HG03354 (cell line): Measurements from ENCODE around the gene JAGN1.
"Not testable (repeated sequence)": the region's sequence is repeated elsewhere in the genome, so short reads cannot be mapped to it uniquely, and the experiment has no call there.

Experiments
- ATAC-seq: cut with Tn5 transposase; IDR thresholded peaks from one replicate; pipeline ENCODE4 v1.9.1; 2021; ENCODE audit warnings: mild to moderate bottlenecking; ENCODE audit not compliant: unreplicated experiment, poor library complexity, severe bottlenecking

The JAGN1 gene

GRCh38 chr3:9865125-9865637 is 25.2 kb upstream of the JAGN1 start:
- ATAC-seq, result not testable (repeated sequence)

- ATAC-seq, result no peak
Observed at GRCh38 chr3:9866639-9867038, 23.8 kb upstream of the JAGN1 start.

GRCh38 chr3:9867106-9867505 is 23.3 kb upstream of the JAGN1 start:
- no peak for ATAC-seq

- ATAC-seq, result no peak
Observed at GRCh38 chr3:9869955-9870354, 20.5 kb upstream of the JAGN1 start.

GRCh38 chr3:9870978-9871377 is 19.4 kb upstream of the JAGN1 start:
- no peak for ATAC-seq

GRCh38 chr3:9872067-9872466 is 18.3 kb upstream of the JAGN1 start:
- ATAC-seq, result not testable (repeated sequence)

- no peak for ATAC-seq
Observed at GRCh38 chr3:9875448-9875847, 15.0 kb upstream of the JAGN1 start.

GRCh38 chr3:9876255-9876654 is 14.2 kb upstream of the JAGN1 start:
- not testable (repeated sequence) for ATAC-seq

GRCh38 chr3:9876991-9877390 is 13.4 kb upstream of the JAGN1 start:
- no peak for ATAC-seq

GRCh38 chr3:9878700-9879099 is 11.7 kb upstream of the JAGN1 start:
- ATAC-seq, result no peak

- ATAC-seq, result no peak
Observed at GRCh38 chr3:9879830-9880549, 10.4 kb upstream of the JAGN1 start, which contains the start of gene CIDEC. Gene CIDEC, minus strand, starts transcription at chr3:9880253. Its CDS starts 1,767 bp downstream, at chr3:9878486.

GRCh38 chr3:9881441-9881840 is 9.0 kb upstream of the JAGN1 start:
- ATAC-seq, result no peak

GRCh38 chr3:9883706-9884554 is 6.5 kb upstream of the JAGN1 start:
- ATAC-seq, result no peak

- no peak for ATAC-seq
Observed at GRCh38 chr3:9884555-9885165, 5.8 kb upstream of the JAGN1 start.

GRCh38 chr3:9886328-9886727 is 4.1 kb upstream of the JAGN1 start:
- no peak for ATAC-seq

- ATAC-seq, result no peak
Observed at GRCh38 chr3:9887480-9887879, 2.9 kb upstream of the JAGN1 start.

- ATAC-seq, result no peak
Observed at GRCh38 chr3:9888540-9888939, 1.9 kb upstream of the JAGN1 start.

GRCh38 chr3:9889405-9889804 is 1.0 kb upstream of the JAGN1 start:
- no peak for ATAC-seq

GRCh38 chr3:9891072-9891622 is 737 bp downstream of the JAGN1 start:
- ATAC-seq, result peak; percentile 5

GRCh38 chr3:9893739-9894138 is 3.3 kb downstream of the JAGN1 start:
- ATAC-seq, result no peak
